ENCODE results near the gene NFX1.

DNA sequence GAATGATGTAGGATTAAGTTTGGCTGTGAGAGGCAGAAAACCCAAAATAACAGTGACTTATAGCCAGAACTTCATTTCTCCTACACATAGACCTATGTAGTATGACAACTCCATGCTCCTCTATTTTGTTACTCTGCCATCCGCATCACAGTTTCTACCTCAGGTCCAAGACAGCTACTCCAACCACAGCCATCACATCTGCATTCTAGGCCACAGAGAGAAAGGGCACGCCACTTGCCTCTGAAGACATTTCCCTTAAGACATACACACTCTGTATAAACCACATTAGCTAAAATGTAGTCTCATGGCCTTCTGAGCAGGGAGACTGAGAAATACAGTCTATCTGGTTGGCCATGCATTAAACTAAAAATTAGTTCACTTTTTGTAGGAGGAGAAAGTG lies 40.3 kb upstream of the NFX1 start:
- TF ChIP-seq, protein P1, sequence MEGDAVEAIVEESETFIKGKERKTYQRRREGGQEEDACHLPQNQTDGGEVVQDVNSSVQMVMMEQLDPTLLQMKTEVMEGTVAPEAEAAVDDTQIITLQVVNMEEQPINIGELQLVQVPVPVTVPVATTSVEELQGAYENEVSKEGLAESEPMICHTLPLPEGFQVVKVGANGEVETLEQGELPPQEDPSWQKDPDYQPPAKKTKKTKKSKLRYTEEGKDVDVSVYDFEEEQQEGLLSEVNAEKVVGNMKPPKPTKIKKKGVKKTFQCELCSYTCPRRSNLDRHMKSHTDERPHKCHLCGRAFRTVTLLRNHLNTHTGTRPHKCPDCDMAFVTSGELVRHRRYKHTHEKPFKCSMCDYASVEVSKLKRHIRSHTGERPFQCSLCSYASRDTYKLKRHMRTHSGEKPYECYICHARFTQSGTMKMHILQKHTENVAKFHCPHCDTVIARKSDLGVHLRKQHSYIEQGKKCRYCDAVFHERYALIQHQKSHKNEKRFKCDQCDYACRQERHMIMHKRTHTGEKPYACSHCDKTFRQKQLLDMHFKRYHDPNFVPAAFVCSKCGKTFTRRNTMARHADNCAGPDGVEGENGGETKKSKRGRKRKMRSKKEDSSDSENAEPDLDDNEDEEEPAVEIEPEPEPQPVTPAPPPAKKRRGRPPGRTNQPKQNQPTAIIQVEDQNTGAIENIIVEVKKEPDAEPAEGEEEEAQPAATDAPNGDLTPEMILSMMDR (IDR thresholded peaks at IDR 0.05), result no peak
- no peak for TF ChIP-seq POLR2A (IDR thresholded peaks at IDR 0.05)
- no peak for TF ChIP-seq POLR2AphosphoS5 (IDR thresholded peaks at IDR 0.05)

All from transverse colon (tissue), 4 donors.